GM23338 (cell line): ENCODE measurements around the gene DLG2.

Experiments
- CREB1 ChIP-seq: fragments of 250-450 bp; sonication (Bioruptor Pico); IDR thresholded peaks from 2 replicates; pipeline ENCODE4 v1.5.0; 2020; ENCODE audit warnings: low read depth, mild to moderate bottlenecking, moderate library complexity
- EZH2 ChIP-seq: fragments of 200-600 bp; sonication (generic); IDR thresholded peaks from one replicate; pipeline ENCODE4 v1.8.0; 2017; ENCODE audit warnings: antibody characterized with exemption, mild to moderate bottlenecking, low read depth; ENCODE audit not compliant: unreplicated experiment
- EZH2phosphoT487 ChIP-seq: fragments of 200-600 bp; sonication (generic); IDR thresholded peaks from one replicate; pipeline ENCODE4 v1.8.1; 2018; ENCODE audit warnings: antibody characterized with exemption; ENCODE audit not compliant: unreplicated experiment
- NANOG ChIP-seq: IDR thresholded peaks from 2 replicates; pipeline ENCODE4 v1.6.1; 2016; ENCODE audit warnings: antibody characterized with exemption, borderline replicate concordance
- POLR2AphosphoS5 ChIP-seq: IDR thresholded peaks from 2 replicates; pipeline ENCODE4 v1.6.1; 2016; ENCODE audit warnings: antibody characterized with exemption, low read depth
- STAT1 ChIP-seq: IDR thresholded peaks from one replicate; pipeline ENCODE4 v1.6.1; 2016; ENCODE audit warnings: antibody characterized with exemption; ENCODE audit not compliant: unreplicated experiment
- TF ChIP-seq, protein P1 (sequence below), 2 experiments: fragments of 200-600 bp in 1 of 2; sonication (generic) in 1 of 2; conservative IDR thresholded peaks; 2 replicates each; pipeline versions ENCODE4 v1.5.1 to v1.6.1; 2016 to 2017; ENCODE audit warnings: antibody characterized with exemption in 2 of 2, low read depth in 2 of 2, mild to moderate bottlenecking in 2 of 2, moderate library complexity in 1 of 2
- TF ChIP-seq, protein P2 (sequence below): IDR thresholded peaks from one replicate; pipeline ENCODE4 v1.6.1; 2018; ENCODE audit warnings: antibody characterized with exemption; ENCODE audit not compliant: unreplicated experiment
- TF ChIP-seq, protein P3 (sequence below): IDR thresholded peaks from 2 replicates; pipeline ENCODE4 v1.6.1; 2016; ENCODE audit warnings: antibody characterized with exemption

DNA sequence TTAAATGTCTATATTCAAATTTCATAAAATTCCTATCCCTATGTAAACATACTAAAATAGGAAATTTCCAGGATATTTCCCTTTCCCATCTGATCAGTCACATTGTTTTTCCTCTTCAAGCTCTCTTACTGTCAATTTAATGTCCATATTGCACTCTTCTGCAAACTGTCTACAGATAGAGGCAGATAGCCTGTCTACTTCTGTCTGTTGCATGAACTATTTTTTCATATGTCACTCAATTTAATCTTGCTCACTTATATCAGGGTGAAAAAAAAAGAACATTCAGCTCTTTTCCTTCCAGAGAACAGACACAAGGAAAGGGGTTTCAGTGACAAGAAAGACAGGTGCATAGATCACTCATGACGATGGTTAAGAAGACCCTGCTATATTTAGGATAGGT lies 1327.1 kb downstream of the DLG2 start:
- TF ChIP-seq, protein P1, sequence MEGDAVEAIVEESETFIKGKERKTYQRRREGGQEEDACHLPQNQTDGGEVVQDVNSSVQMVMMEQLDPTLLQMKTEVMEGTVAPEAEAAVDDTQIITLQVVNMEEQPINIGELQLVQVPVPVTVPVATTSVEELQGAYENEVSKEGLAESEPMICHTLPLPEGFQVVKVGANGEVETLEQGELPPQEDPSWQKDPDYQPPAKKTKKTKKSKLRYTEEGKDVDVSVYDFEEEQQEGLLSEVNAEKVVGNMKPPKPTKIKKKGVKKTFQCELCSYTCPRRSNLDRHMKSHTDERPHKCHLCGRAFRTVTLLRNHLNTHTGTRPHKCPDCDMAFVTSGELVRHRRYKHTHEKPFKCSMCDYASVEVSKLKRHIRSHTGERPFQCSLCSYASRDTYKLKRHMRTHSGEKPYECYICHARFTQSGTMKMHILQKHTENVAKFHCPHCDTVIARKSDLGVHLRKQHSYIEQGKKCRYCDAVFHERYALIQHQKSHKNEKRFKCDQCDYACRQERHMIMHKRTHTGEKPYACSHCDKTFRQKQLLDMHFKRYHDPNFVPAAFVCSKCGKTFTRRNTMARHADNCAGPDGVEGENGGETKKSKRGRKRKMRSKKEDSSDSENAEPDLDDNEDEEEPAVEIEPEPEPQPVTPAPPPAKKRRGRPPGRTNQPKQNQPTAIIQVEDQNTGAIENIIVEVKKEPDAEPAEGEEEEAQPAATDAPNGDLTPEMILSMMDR (conservative IDR thresholded peaks at IDR 0.05; ENCODE audit: low read depth in 2 of 2): no peak
- TF ChIP-seq POLR2AphosphoS5: no peak
- no peak for TF ChIP-seq NANOG
- TF ChIP-seq, protein P2, sequence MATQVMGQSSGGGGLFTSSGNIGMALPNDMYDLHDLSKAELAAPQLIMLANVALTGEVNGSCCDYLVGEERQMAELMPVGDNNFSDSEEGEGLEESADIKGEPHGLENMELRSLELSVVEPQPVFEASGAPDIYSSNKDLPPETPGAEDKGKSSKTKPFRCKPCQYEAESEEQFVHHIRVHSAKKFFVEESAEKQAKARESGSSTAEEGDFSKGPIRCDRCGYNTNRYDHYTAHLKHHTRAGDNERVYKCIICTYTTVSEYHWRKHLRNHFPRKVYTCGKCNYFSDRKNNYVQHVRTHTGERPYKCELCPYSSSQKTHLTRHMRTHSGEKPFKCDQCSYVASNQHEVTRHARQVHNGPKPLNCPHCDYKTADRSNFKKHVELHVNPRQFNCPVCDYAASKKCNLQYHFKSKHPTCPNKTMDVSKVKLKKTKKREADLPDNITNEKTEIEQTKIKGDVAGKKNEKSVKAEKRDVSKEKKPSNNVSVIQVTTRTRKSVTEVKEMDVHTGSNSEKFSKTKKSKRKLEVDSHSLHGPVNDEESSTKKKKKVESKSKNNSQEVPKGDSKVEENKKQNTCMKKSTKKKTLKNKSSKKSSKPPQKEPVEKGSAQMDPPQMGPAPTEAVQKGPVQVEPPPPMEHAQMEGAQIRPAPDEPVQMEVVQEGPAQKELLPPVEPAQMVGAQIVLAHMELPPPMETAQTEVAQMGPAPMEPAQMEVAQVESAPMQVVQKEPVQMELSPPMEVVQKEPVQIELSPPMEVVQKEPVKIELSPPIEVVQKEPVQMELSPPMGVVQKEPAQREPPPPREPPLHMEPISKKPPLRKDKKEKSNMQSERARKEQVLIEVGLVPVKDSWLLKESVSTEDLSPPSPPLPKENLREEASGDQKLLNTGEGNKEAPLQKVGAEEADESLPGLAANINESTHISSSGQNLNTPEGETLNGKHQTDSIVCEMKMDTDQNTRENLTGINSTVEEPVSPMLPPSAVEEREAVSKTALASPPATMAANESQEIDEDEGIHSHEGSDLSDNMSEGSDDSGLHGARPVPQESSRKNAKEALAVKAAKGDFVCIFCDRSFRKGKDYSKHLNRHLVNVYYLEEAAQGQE: no peak
- TF ChIP-seq EZH2phosphoT487: no peak
- TF ChIP-seq, protein P3, sequence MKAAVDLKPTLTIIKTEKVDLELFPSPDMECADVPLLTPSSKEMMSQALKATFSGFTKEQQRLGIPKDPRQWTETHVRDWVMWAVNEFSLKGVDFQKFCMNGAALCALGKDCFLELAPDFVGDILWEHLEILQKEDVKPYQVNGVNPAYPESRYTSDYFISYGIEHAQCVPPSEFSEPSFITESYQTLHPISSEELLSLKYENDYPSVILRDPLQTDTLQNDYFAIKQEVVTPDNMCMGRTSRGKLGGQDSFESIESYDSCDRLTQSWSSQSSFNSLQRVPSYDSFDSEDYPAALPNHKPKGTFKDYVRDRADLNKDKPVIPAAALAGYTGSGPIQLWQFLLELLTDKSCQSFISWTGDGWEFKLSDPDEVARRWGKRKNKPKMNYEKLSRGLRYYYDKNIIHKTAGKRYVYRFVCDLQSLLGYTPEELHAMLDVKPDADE: no peak
- TF ChIP-seq EZH2: no peak
- TF ChIP-seq CREB1 (CRISPR knock-in tag): no peak
- TF ChIP-seq STAT1: no peak
